Right renal pelvis (tissue), 4 donors: ENCODE results near the gene DHTKD1. TPM values are rescaled to one million over a fixed set of nuclear protein-coding genes. Genes with fewer than 3 reads are reported as not detected.
"Not testable (repeated sequence)": the region's sequence is repeated elsewhere in the genome, so short reads cannot be mapped to it uniquely, and the experiment has no call there.

Experiments used
- DNase-seq, 4 donors: peaks; one replicate each; pipeline ENCODE4 v3.0.0-alpha.2; 2013; ENCODE audit warnings: low read depth in 4 of 4, low spot score in 3 of 4, missing footprints in 1 of 4
- polyA plus RNA-seq, 4 donors: library from polyadenylated mRNA; unstranded; fragments of 120-200 nt; gene quantifications; one replicate each; pipeline ENCODE4 v1.2.1, GENCODE V29; 2013; ENCODE audit not compliant: insufficient read length in 4 of 4

The DHTKD1 gene
- polyA plus RNA-seq, 4 donors = 27.8 to 41.3 (median 32.0) TPM

DNA sequence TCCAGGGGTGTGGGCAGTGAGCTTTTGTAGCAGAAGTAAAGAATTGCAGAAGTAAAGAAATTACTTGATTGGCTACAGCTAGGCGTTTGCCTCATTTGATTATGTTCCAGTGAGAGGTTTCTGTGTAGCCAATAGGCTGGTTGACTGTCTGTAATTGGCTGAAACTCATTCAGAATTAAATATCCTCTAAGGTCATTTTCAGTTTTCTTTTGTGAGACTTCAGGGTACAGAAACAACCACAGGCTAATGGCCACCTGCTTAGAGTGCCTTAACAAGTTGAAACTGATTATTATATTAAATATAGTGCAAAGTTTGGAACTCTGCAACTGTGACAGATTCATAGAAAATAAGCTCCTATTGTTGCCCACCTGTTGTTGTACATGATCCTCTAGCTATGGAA is 71.3 kb downstream of the DHTKD1 start:
- no peak for DNase-seq

DNA sequence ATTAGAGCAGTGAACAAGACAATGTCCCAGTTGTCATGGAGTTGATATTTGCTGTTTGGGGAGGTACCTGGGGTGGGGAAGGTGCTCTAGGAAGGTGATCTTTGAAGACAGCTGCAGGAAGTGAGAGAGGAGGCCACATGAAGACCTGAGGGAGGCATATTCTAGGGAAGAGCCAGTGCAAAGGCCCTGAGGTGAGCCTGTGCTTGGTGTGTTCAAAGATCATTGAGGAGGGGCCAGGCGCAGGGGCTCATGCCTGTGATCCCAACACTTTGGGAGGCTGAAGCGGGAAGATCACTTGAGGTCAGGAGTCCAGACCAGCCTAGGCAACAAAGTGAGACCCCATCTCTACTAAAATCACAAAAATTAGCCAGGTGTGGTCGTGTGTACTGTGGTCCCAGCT is 75.8 kb downstream of the DHTKD1 start:
- DNase-seq = no peak

DNA sequence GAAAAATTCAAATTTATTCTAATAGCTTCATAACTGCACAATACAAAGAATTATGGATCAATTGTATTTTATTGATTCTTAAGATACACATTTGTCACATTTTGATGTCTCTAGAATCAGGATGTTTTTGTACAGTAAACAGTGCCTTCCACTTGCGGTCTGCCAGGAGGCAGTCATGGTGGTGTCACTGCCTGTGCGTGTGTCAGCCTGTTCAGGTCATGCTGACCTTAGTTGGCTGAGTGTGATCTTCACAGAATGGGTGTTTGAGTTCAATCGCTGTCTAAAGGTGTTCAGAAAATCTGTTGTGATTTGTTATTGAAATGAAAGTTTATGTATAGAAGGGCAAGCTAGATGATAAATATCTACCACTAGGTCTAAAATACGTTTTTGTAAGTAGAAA is 81.4 kb downstream of the DHTKD1 start:
- DNase-seq = no peak

DNA sequence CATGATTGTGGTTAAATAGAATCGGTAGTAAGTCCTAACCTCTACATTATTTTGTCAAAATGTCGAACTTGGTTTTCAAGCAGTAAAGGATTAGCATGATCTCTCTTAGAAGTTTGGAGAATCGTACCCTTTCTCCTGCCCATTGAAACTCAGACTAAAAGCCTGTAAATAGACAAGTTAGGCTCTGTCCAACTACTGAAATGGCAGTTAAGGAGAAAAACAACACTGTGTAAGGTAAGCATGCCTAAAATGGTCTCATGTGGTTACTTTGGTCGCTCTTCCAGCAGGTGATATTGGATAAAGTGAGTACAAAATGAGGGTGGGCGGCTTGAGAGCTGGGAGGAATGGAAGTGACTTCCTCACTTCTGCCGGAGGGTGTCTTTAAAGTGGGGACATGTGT is 85.8 kb downstream of the DHTKD1 start:
- no peak for DNase-seq

DNA sequence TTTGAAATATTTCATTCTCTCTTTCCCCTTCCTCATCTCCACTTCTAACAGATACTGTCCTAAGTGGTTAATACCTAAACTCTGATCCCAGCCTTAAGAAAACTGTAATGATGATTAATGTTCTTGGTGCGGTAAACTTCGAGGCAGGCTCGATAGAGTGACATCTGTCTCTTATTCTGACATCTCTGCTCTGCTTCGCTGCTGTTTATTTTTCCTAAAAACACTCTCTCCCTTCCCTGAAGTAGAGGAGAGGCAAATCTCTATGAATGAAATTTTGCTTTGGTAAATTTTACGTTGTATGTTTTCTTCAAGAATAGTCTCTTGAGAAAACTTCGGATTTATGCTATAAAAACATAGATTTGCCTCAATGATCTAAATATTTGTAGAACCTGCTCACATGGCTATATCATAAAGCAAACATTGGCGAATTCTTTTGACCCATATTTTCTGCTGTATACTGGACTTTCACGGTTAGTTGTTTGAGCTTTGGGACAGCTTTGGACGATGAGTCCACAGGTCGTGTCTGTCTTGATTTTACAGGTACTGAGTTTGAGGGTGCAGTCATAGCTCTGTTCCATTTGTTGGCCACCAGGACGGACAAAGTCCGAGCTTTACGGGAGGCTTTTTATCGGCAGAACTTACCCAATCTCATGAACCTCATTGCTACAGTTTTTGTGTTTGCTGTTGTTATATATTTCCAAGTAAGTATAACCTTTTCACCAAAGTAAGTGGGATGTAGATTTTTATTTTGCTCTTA is 87.8 kb downstream of the DHTKD1 start:
- DNase-seq = no peak

DNA sequence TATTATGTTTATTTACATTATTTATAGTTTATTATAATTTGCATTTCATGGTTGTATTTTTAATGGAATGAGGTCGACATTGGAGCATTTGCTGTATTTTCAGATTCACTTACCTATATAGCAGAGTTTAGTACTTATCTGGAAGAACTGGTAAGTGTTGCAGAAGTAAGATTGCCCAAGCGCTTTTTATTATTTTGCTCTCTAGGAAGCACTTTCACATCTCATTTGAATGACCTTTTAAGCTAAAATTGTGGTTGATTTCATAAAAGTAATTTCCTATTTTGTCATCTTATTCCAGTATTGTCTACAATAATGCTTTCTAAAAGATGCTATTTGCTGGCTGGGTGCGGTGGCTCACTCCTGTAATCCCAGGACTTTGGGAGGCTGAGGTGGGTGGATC is 89.4 kb downstream of the DHTKD1 start:
- DNase-seq = no peak

DNA sequence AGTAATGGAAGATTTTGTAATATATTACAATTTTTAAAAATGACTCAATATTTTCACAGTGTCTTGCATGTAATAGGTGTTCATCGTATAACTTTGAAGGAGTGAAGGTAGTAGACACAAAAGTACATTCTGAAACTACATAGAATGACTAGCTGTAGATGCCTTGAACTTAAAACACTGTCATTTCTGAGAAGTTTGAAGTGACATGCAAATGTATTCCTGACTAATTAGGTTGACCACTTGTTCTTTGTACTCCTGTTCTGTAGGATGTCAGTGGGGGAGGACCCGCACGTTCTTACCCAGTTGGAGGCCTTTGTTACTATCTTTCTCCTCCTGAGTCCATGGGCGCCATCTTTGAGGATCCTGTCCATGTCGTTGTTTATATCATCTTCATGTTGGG is 91.9 kb downstream of the DHTKD1 start:
- DNase-seq = no peak

DNA sequence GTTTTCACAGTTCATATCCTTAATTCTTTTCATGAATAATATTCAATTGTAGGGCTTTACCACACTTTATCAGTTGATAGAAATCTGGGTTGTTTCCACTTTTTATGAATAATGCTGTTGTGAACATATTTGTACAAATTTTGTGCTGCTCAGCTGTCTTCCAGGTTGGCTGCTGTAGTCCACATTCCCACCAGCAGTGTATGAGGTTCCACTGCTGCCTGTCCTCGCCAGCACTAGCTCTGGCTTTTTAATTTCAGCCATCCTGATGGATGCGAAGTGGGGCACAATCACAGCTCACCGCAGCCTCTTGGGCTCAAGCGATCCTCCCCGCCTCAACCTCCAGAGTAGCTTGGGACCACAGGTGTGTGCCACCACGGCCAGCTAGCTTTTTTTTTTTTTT is 94.2 kb downstream of the DHTKD1 start:
- no peak for DNase-seq

DNA sequence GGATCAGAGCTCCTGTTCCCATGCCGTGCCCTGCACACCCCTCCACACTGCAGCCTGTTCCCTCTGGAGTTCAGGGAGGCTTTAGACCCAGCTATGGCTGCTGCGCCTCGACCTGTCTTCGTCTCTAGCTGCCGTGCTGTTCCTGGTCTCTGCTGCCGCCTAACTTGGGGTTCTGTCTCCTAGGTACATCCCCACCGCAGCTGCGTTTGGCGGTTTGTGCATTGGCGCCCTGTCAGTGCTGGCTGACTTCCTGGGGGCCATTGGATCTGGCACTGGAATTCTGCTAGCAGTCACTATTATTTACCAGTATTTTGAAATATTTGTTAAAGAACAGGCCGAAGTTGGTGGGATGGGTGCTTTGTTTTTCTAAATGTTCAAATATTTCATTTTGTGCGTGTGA is 95.3 kb downstream of the DHTKD1 start:
- no peak for DNase-seq

DNA sequence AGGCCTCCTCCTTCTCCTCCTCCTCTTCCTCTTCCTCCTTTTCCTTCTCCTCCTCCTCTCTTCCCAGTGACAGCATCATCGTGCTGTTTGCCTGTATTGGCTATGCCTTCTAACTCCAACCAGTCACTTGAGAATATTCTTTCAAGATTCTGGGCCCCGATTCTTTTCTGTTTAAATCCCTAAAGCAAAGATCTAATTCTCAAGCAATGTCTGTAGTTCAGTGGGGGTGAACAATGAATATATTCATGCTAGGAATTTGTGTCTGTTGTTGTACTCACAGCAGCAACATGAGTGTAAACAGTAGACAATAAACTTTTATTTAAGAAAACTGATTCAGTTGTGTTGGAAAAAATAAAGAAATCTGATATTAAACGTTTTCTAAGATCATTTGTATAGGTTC is 96.3 kb downstream of the DHTKD1 start:
- DNase-seq = no peak

DNA sequence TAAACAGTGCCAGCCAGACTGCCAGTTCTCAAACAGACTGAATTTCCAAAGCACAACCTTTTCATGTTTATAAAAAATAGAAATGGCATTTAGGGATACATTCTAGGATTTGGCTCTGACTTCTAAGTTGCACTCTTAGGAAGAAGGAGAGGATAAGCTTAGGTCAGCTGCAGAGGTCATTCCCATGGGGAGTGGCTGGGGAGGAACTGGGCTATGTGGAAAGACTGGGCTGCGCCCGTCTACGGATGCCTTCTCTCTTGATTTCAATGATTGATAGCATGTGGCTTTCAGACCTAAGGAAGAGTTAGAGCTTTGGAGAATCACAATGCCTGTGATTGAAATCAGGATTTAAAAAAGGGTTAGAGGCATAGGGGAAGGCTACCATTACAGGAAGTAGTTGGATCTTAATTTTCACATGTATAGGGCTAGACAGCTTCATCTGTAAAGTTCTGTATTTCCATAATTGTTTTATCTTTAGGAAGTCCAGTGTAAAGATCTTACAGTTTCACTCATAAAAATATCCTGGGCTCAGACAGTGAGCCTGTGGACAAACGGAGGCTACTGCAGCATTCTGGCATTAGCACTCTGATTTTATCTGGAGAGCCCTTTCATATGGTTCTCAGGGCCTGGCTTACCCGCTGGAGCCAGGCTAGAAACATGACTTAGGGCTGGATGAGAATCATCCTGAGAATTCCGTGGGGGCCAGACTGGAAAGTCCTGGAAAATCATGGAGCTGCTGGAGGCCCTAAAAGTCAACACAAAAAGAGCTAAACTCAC is 97.4 kb downstream of the DHTKD1 start:
- no peak for DNase-seq

DNA sequence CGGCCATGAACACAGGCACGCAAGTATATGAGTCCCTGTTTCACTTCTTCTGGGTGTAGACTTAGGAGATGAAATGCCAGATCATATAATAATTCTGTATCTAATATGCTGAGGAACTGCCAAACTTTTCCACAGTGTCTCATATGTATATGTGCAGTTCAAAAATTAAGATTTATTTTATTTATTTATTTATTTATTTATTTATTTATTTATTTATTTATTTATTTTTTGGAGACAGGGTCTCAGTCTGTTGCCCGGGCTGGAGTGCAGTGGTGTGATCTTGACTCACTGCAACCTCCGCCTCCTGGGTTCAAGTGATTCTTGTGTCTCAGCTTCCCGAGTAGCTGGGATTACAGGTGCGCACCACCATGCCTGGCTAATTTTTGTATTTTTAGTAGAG is 102.8 kb downstream of the DHTKD1 start:
- not testable (repeated sequence) for DNase-seq

Other genes starting within 250 kb of the DHTKD1 start
- 1 to 10 TPM; 5.1 to 6.6 (median 6.1) TPM for gene PROSER2, start 245.6 kb upstream of the DHTKD1 start, polyA plus RNA-seq
- gene UPF2, start 26.1 kb upstream of the DHTKD1 start, polyA plus RNA-seq = 10 to 100 TPM; 32.0 to 41.0 (median 37.8) TPM
- gene SEC61A2, start 60.7 kb downstream of the DHTKD1 start, polyA plus RNA-seq = 10 to 100 TPM; 11.0 to 17.2 (median 14.1) TPM
- 10 to 100 TPM; 71.6 to 76.1 (median 73.6) TPM for gene NUDT5, start 126.9 kb downstream of the DHTKD1 start, polyA plus RNA-seq
- 100 to 1,000 TPM; 122 to 145 (median 136) TPM for gene CDC123, start 127.2 kb downstream of the DHTKD1 start, polyA plus RNA-seq